OCI-LY7 (cell line): ENCODE measurements around the gene TFEC. TPM values are rescaled to one million over a fixed set of nuclear protein-coding genes. Genes with fewer than 3 reads are reported as not detected.

ENCODE experiments used
- BruUV-seq: library from RNA; stranded (reverse); fragments of 400-500 nt; replicated peaks from 2 replicates; lab custom pipeline; 2021; lab: Mats Ljungman, UMichigan
- CTCF ChIA-PET: fragments of 300-600 bp; sonication (Branson Sonifier 250); formaldehyde crosslinking; loops from one replicate; lab custom pipeline; 2022; ENCODE audit warnings: antibody characterized with exemption; ENCODE audit not compliant: unreplicated experiment; lab: Charles Lee
- POLR2A ChIA-PET: fragments of 300-600 bp; sonication (Branson Sonifier 250); formaldehyde crosslinking; loops from one replicate; lab custom pipeline; 2022; ENCODE audit warnings: antibody characterized with exemption; lab: Charles Lee
- DNase-seq: peaks from one replicate; pipeline ENCODE4 v3.0.0-alpha.2; 2015; ENCODE audit warnings: low spot score
- H2AFZ ChIP-seq: fragments of 200-600 bp; sonication (generic), shearing (Covaris generic); 2 replicates; pipeline ENCODE4 v1.6.1; 2014; ENCODE audit warnings: mild to moderate bottlenecking, antibody characterized with exemption, low read length, moderate library complexity
- H3K27ac ChIP-seq: fragments of 200-600 bp; sonication (generic); 2 replicates; pipeline ENCODE4 v1.5.1; 2014; ENCODE audit warnings: mixed run types, low read depth, mild to moderate bottlenecking, moderate library complexity, low read length, inconsistent platforms; ENCODE audit not compliant: poor library complexity, severe bottlenecking
- H3K36me3 ChIP-seq: fragments of 200-600 bp; sonication (generic); 2 replicates; pipeline ENCODE4 v1.6.1; 2014; ENCODE audit warnings: mild to moderate bottlenecking, antibody characterized with exemption, low read length, moderate library complexity, mixed read lengths; ENCODE audit not compliant: insufficient read depth
- H3K4me1 ChIP-seq: fragments of 200-600 bp; sonication (generic); 2 replicates; pipeline ENCODE4 v1.5.1; 2014; ENCODE audit warnings: mild to moderate bottlenecking, low read length; ENCODE audit not compliant: insufficient read depth, poor library complexity, severe bottlenecking
- H3K4me2 ChIP-seq: fragments of 200-600 bp; sonication (generic); 2 replicates; pipeline ENCODE4 v1.6.1; 2014; ENCODE audit warnings: mild to moderate bottlenecking, low read length
- H3K4me3 ChIP-seq: fragments of 200-600 bp; sonication (generic); 2 replicates; pipeline ENCODE4 v1.5.1; 2014; ENCODE audit warnings: mild to moderate bottlenecking, low read depth, low read length; ENCODE audit not compliant: poor library complexity, severe bottlenecking
- H3K79me2 ChIP-seq: fragments of 200-600 bp; sonication (generic); 2 replicates; pipeline ENCODE4 v1.6.1; 2016; ENCODE audit warnings: low read depth, mild to moderate bottlenecking, low read length, moderate library complexity, mixed read lengths; ENCODE audit not compliant: insufficient read depth
- H3K9me2 ChIP-seq: fragments of 200-600 bp; sonication (generic); 2 replicates; pipeline ENCODE4 v1.6.1; 2016; ENCODE audit warnings: mild to moderate bottlenecking, low read length, mixed read lengths; ENCODE audit not compliant: insufficient read depth
- H3K9me3 ChIP-seq: fragments of 200-600 bp; sonication (generic); 2 replicates; pipeline ENCODE4 v1.6.1; 2014; ENCODE audit warnings: mild to moderate bottlenecking, mixed run types, low read length, mixed read lengths
- H4K20me1 ChIP-seq: fragments of 200-600 bp; sonication (generic); 2 replicates; pipeline ENCODE4 v1.6.1; 2014; ENCODE audit warnings: mild to moderate bottlenecking, antibody characterized with exemption, low read length, moderate library complexity, mixed read lengths; ENCODE audit not compliant: insufficient read depth
- EZH2phosphoT487 ChIP-seq: fragments of 200-600 bp; sonication (generic); IDR thresholded peaks from 2 replicates; pipeline ENCODE4 v1.6.1; 2018; ENCODE audit warnings: low read depth, borderline replicate concordance, mild to moderate bottlenecking, mixed run types, antibody characterized with exemption, low read length, moderate library complexity, mixed read lengths
- intact Hi-C: fragments of 100-400 bp; cut with micrococcal nuclease; formaldehyde crosslinking; loops from one replicate; pipeline ENCODE4 v1.10.0; 2022; ENCODE audit not compliant: unreplicated experiment
- total RNA-seq, 2 experiments: library from RNA; depleted of rRNA in 1 of 2; stranded (reverse); fragments of >200 nt in 1 of 2; shearing (Covaris generic) in 1 of 2; gene quantifications; 2 replicates each; pipeline ENCODE4 v1.2.3, GENCODE V29; 2014 to 2022
- TF ChIP-seq, protein P1 (sequence below): fragments of 200-600 bp; sonication (generic); conservative IDR thresholded peaks from 2 replicates; pipeline ENCODE4 v1.5.1; 2014; ENCODE audit warnings: mild to moderate bottlenecking, antibody characterized with exemption, low read length, moderate library complexity, mixed read lengths

TFEC gene
- total RNA-seq, 2 experiments from 2014 or later, result 2.2 TPM; not detected in 1

DNA sequence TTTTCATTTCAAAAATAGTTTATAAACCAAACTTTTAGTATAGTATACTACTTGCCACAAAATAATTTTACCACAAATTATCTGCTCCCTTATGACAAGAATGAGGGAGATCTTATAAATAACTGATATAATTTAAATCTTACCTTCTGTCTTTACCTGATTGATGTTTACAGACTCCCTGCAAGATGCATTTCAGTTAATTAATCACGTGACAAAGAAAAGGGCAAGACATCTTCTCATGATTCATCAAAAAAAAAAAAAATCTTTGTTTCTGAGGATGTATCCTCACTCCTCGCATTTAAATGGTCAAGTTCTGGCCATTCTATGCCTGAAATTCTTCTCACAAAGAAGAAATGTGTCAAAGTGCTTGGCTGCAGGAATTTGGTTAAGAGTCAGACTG is 2.3 kb upstream of the TFEC start:
- ChIA-PET CTCF (no interaction called here), POLR2A (interaction anchor here (0.7 kb wide), 1 partner anchor 14 kb away, joined by 3 read pairs; no protein-coding TSS in a partner anchor)
- H3K79me2 ChIP-seq, result no peaks in the 10 kb centered on the region
- H3K36me3 ChIP-seq, result no peaks in the 10 kb centered on the region
- DNase-seq, result no peak
- no peaks in the 10 kb centered on the region for H3K4me1 ChIP-seq
- no peaks in the 10 kb centered on the region for H3K9me3 ChIP-seq
- no TSS peak for BruUV-seq
- H3K27ac ChIP-seq, result no peak overlapping the region
- H3K9me2 ChIP-seq, result no peaks in the 10 kb centered on the region
- H4K20me1 ChIP-seq, result no peaks in the 10 kb centered on the region
- no peak overlapping the region for H3K4me3 ChIP-seq
- intact Hi-C loops, result no loop called here
- no peak overlapping the region for H2AFZ ChIP-seq
- TF ChIP-seq EZH2phosphoT487, result no peak
- TF ChIP-seq, protein P1, sequence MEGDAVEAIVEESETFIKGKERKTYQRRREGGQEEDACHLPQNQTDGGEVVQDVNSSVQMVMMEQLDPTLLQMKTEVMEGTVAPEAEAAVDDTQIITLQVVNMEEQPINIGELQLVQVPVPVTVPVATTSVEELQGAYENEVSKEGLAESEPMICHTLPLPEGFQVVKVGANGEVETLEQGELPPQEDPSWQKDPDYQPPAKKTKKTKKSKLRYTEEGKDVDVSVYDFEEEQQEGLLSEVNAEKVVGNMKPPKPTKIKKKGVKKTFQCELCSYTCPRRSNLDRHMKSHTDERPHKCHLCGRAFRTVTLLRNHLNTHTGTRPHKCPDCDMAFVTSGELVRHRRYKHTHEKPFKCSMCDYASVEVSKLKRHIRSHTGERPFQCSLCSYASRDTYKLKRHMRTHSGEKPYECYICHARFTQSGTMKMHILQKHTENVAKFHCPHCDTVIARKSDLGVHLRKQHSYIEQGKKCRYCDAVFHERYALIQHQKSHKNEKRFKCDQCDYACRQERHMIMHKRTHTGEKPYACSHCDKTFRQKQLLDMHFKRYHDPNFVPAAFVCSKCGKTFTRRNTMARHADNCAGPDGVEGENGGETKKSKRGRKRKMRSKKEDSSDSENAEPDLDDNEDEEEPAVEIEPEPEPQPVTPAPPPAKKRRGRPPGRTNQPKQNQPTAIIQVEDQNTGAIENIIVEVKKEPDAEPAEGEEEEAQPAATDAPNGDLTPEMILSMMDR, result no peak
- H3K4me2 ChIP-seq, result no peak overlapping the region

DNA sequence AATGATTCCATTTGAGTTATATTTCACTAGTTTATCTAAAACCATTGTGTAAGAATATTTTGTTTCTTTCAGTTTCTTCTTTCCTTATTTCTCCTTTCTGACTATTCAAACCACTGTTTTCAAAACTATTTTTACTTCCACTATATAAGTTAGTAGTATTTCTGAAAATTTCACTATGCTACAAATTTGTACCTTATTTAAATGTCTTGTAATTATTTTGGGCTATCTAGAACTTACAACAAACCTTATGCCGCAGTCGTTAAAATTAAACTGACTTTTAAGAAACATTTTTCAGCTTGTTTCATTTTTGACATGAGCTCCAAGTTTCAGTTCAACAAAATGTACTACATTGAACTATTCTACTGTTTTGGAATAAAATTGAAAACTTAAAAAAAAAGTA is 1.8 kb downstream of the TFEC start:
- Histone ChIP-seq H4K20me1 (no peaks in the 10 kb centered on the region), H3K36me3 (no peaks in the 10 kb centered on the region), H3K4me2 (no peak overlapping the region), H3K79me2 (no peaks in the 10 kb centered on the region), H3K4me1 (no peaks in the 10 kb centered on the region), H3K9me3 (no peaks in the 10 kb centered on the region), H3K9me2 (no peaks in the 10 kb centered on the region), H3K4me3 (no peak overlapping the region), H2AFZ (no peak overlapping the region), H3K27ac (no peak overlapping the region)
- no TSS peak for BruUV-seq
- intact Hi-C loops, result no loop called here
- ChIA-PET POLR2A (interaction anchor here (0.6 to 0.7 kb wide), 2 partner anchors 21 to 1009 kb away, joined by 3 read pairs; no protein-coding TSS in a partner anchor), CTCF (no interaction called here)
- TF ChIP-seq, protein P1, result no peak
- no peak for TF ChIP-seq EZH2phosphoT487
- DNase-seq, result no peak

DNA sequence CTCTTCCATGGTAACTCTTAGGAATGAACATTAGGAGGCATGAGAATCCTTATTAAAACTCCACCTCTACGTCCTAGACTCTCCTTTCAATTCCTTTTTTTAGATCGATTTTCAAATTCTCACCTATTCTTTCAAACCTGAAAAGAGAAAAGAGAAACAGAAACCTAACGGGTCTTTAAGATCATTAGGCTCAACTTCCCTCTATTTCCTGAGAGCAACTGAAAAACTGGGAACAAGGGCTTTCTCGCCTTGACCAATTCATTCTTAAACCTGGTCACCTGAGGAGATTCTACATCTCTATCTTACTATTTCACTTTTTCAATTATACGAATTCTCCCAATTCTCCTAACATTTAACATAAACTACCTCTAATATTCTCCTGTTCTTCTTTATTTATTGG is 2.8 kb downstream of the TFEC start:
- BruUV-seq, result no TSS peak
- Histone ChIP-seq H3K4me2 (no peak overlapping the region), H3K9me2 (no peaks in the 10 kb centered on the region), H3K4me1 (no peaks in the 10 kb centered on the region), H3K27ac (no peak overlapping the region), H3K36me3 (no peaks in the 10 kb centered on the region), H2AFZ (no peak overlapping the region), H3K9me3 (no peaks in the 10 kb centered on the region), H4K20me1 (no peaks in the 10 kb centered on the region), H3K4me3 (no peak overlapping the region), H3K79me2 (no peaks in the 10 kb centered on the region)
- ChIA-PET POLR2A (no interaction called here), CTCF (no interaction called here)
- TF ChIP-seq EZH2phosphoT487, result no peak
- no peak for DNase-seq
- intact Hi-C loops, result no loop called here
